ENCODE results near the gene RGP1. TPM values are rescaled to one million over a fixed set of nuclear protein-coding genes. Genes with fewer than 3 reads are reported as not detected.

RGP1 gene
- total RNA-seq, 2 donors from 2014 or later: 21.3 to 25.7 TPM

DNA sequence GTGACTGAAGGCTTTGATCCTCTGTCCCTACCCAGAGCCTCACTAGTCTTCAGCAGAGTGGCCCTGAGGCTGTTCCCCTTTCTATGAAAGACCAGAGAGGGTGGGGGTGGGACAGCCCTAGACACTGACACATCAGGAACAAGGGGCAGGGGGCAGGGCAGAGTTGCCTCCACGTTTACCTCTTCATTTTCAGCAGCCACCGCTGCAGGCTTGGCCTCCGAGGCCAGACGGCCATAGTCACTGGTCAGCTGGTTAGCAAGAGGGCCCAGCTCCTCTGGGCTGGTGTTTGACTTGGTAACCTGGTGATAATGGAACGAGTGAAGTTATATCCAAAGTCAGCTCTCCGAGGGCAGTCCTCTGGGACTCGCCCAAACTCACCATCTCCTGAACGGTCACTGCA lies 43.7 kb upstream of the RGP1 start:
- Histone ChIP-seq H3K9me3 (no peaks in the 10 kb centered on the region), H3K4me3 (no peak overlapping the region), H3K4me1 (peaks cover 0 to 17% of the 10 kb centered on the region in 2 donors), H3K27ac (peak overlapping the region in 1 of 2 donors; percentile 10), H3K36me3 (peaks cover 99% of the 10 kb centered on the region), H3K27me3 (no peaks in the 10 kb centered on the region)
- TF ChIP-seq, protein P1, sequence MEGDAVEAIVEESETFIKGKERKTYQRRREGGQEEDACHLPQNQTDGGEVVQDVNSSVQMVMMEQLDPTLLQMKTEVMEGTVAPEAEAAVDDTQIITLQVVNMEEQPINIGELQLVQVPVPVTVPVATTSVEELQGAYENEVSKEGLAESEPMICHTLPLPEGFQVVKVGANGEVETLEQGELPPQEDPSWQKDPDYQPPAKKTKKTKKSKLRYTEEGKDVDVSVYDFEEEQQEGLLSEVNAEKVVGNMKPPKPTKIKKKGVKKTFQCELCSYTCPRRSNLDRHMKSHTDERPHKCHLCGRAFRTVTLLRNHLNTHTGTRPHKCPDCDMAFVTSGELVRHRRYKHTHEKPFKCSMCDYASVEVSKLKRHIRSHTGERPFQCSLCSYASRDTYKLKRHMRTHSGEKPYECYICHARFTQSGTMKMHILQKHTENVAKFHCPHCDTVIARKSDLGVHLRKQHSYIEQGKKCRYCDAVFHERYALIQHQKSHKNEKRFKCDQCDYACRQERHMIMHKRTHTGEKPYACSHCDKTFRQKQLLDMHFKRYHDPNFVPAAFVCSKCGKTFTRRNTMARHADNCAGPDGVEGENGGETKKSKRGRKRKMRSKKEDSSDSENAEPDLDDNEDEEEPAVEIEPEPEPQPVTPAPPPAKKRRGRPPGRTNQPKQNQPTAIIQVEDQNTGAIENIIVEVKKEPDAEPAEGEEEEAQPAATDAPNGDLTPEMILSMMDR (IDR thresholded peaks at IDR 0.05): no peak
- DNase-seq (ENCODE audit: low spot score): no peak

DNA sequence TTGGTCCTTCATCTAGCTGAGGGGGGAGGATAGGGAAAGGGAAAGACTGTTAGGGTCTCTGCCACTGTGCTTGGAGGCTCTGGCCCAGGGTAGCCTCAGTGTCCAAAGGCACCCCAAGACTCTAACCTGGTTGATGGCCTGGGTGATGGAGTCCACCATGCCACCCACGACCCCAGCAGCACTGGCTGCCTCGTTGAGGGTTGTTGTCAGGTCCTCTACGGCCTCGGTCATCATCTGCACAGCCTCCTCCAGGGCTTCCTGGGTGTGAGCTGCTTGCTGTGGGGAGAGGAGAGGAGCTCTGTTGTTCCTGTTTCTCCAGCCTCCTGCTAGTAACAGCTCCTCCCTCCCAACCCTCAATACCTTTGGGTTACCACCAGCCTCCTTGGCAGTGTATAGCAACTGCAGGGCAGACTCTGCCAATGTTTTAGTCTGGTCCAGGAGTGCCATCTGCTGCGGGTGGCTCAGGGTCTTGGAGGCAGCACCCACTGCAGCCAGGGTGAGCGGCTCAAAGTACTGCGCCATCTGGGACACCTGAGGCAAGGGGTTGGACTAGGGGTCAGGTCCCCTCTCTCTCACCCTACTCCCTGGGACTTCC lies 43.2 kb upstream of the RGP1 start:
- DNase-seq (ENCODE audit: low spot score): no peak
- no peak overlapping the region for H3K27ac ChIP-seq

DNA sequence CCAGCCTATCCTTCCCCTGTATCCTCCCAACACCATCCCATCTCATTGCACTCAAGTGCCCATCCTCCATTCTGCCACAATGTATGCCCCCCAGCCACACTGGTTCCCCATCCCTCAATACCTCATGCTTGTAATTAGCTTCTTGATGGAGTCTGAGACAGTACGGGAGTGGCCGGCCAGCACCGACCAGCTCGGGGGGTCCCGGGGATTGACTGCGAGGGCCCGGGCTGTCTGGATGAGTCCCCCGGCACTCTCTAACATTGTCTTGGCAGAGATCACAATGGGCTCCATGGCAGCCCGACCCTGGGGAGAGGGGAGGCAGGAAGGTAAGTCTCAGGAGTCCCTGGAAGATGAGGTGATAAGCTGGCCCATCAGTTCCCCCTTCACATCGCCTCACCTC lies 42.1 kb upstream of the RGP1 start:
- Histone ChIP-seq H3K9me3 (no peaks in the 10 kb centered on the region), H3K4me3 (no peak overlapping the region), H3K27ac (no peak overlapping the region), H3K36me3 (peaks cover 99% of the 10 kb centered on the region), H3K27me3 (no peaks in the 10 kb centered on the region), H3K4me1 (peaks cover 0 to 18% of the 10 kb centered on the region in 2 donors)
- DNase-seq (ENCODE audit: low spot score): no peak
- TF ChIP-seq, protein P1 (IDR thresholded peaks at IDR 0.05): no peak

More for the DNA sequence above, 43.2 kb upstream of the RGP1 start:
- Histone ChIP-seq H3K4me1 (peaks cover 0 to 13% of the 10 kb centered on the region in 2 donors), H3K9me3 (no peaks in the 10 kb centered on the region), H3K27me3 (no peaks in the 10 kb centered on the region), H3K36me3 (peaks cover 99% of the 10 kb centered on the region), H3K4me3 (no peak overlapping the region)
- TF ChIP-seq, protein P1 (IDR thresholded peaks at IDR 0.05): no peak

DNA sequence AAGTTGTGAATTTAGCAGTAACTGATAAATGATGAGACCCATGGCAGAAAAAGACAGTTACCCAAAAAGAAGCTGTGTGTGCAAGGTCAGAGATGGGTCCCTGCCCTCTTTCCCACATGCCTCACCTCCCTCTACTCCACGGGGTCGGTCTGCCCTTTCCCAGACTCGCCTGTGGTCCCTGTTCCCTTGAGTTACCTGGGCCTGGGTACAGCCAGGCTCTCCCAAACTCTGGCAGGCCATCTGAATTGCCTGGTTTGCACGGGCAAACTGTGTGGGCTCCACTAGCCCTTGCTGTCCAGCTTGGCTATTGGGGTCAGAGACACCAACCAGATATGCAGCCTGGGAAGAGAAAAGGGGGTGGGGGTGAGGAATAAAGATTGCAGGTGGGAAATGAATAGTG lies 40.9 kb upstream of the RGP1 start:
- Histone ChIP-seq H3K4me1 (peaks cover 0 to 18% of the 10 kb centered on the region in 2 donors), H3K36me3 (peaks cover 99% of the 10 kb centered on the region), H3K27me3 (no peaks in the 10 kb centered on the region), H3K27ac (no peak overlapping the region), H3K4me3 (no peak overlapping the region), H3K9me3 (no peaks in the 10 kb centered on the region)
- TF ChIP-seq, protein P1 (IDR thresholded peaks at IDR 0.05): no peak
- no peak for DNase-seq (ENCODE audit: low spot score)

DNA sequence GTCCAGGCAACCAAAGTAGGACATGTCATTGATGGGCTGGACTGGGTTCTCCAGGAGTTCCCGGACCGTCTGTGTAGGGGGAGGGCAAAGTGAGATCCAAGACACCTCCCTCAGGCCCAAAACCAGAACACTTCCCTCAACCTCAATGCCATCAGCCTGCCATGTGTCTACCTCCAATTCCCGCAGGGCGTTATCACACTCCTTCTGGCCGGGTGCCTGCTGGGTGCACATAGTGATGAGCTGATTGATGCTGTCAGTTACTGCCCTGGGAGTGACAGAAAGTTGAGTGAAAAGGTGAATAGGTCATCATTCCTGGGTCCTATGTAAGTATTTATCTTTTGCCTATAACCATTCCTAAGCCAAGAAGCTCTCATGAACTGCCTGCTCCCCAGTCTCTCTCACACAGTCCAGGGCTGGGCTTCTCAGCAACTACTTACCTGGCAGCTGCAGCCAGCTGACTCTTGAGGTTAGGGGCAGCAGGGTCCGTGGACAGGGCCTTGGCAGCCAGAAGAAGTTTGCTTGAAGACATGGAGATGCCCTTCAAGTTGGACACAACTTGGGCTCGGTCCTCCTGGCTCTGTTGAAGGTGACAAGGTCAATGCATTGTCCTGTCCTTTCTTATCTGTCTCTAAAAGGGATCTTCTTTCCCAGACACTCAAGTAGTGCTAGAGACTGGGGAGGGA lies 38.1 kb upstream of the RGP1 start:
- no peaks in the 10 kb centered on the region for H3K27me3 ChIP-seq
- peaks cover 0 to 10% of the 10 kb centered on the region in 2 donors for H3K4me1 ChIP-seq
- no peak overlapping the region for H3K4me3 ChIP-seq
- H3K9me3 ChIP-seq: no peaks in the 10 kb centered on the region
- TF ChIP-seq, protein P1 (IDR thresholded peaks at IDR 0.05): no peak
- peak overlapping the region in 1 of 2 donors; percentile 47 for H3K27ac ChIP-seq
- DNase-seq (ENCODE audit: low spot score): no peak
- H3K36me3 ChIP-seq: peaks cover 99% of the 10 kb centered on the region

All from right atrium auricular region (tissue), 2 donors.